ENCODE data around the gene PYCR2.

The PYCR2 gene

GRCh38 chr1:225870911-225871310 lies 53.1 kb downstream of the PYCR2 start:
- Histone ChIP-seq H3K36me3 (ENCODE audit: control insufficient read depth, insufficient read depth, low read length) (peaks cover 87% of the 10 kb centered on the region), H3K4me3 (ENCODE audit: insufficient read depth, low read depth, low read length, poor library complexity, severe bottlenecking) (no peak overlapping the region), H3K4me1 (ENCODE audit: control insufficient read depth, insufficient read depth, low read length, poor library complexity, severe bottlenecking) (peaks cover 39% of the 10 kb centered on the region), H3K27ac (ENCODE audit: insufficient read depth, low read length, poor library complexity, severe bottlenecking) (peak overlapping the region; percentile 2), H3K9me3 (ENCODE audit: control insufficient read depth, low read length) (no peaks in the 10 kb centered on the region), H3K27me3 (replicated peaks; ENCODE audit: control insufficient read depth, insufficient read depth, low read length, poor library complexity, severe bottlenecking) (no peaks in the 10 kb centered on the region)
- no peak for DNase-seq
